BLaER1 (cell line): ENCODE results near the gene PCAT7.
"Not testable (repeated sequence)": the region's sequence is repeated elsewhere in the genome, so short reads cannot be mapped to it uniquely, and the experiment has no call there.

ENCODE experiments used
- H3K27ac ChIP-seq: shearing (Covaris generic); formaldehyde crosslinking; 2 replicates; pipeline ENCODE4 v1.8.1; 2022
- H3K27me3 ChIP-seq: shearing (Covaris generic); formaldehyde crosslinking; 2 replicates; pipeline ENCODE4 v1.8.1; 2022
- H3K36me3 ChIP-seq: shearing (Covaris generic); formaldehyde crosslinking; 2 replicates; pipeline ENCODE4 v1.8.1; 2022
- H3K4me1 ChIP-seq: shearing (Covaris generic); formaldehyde crosslinking; 2 replicates; pipeline ENCODE4 v1.8.1; 2022
- H3K4me2 ChIP-seq: shearing (Covaris generic); formaldehyde crosslinking; 2 replicates; pipeline ENCODE4 v1.8.1; 2022
- H3K4me3 ChIP-seq: shearing (Covaris generic); formaldehyde crosslinking; 2 replicates; pipeline ENCODE4 v1.8.1; 2022
- H3K9ac ChIP-seq: shearing (Covaris generic); formaldehyde crosslinking; 2 replicates; pipeline ENCODE4 v1.8.1; 2022
- H3K9me3 ChIP-seq: shearing (Covaris generic); formaldehyde crosslinking; 2 replicates; pipeline ENCODE4 v1.8.1; 2022
- H4K20me1 ChIP-seq: shearing (Covaris generic); formaldehyde crosslinking; 2 replicates; pipeline ENCODE4 v1.8.1; 2022
- Cebpa-rat ChIP-seq: shearing (Covaris generic); IDR thresholded peaks from 2 replicates; pipeline ENCODE4 v1.8.1; 2022

PCAT7 gene

GRCh38 chr9:94526951-94527350 lies 27.9 kb upstream of the PCAT7 start:
- Histone ChIP-seq H3K4me3 (no peak overlapping the region), H3K4me2 (no peak overlapping the region), H3K27ac (no peak overlapping the region), H3K9ac (no peak overlapping the region), H3K36me3 (no peaks in the 10 kb centered on the region), H3K9me3 (no peaks in the 10 kb centered on the region), H4K20me1 (no peaks in the 10 kb centered on the region), H3K4me1 (peaks cover 14% of the 10 kb centered on the region; the same call in 1 of the 2 replicates), H3K27me3 (no peaks in the 10 kb centered on the region)
- TF ChIP-seq Cebpa-rat, result no peak

GRCh38 chr9:94528886-94529285 lies 26.0 kb upstream of the PCAT7 start:
- H3K9me3 ChIP-seq, result no peaks in the 10 kb centered on the region
- no peak overlapping the region for H3K9ac ChIP-seq
- no peak for TF ChIP-seq Cebpa-rat
- no peak overlapping the region for H3K27ac ChIP-seq
- no peak overlapping the region for H3K4me3 ChIP-seq
- no peaks in the 10 kb centered on the region for H4K20me1 ChIP-seq
- no peak overlapping the region for H3K4me2 ChIP-seq
- H3K27me3 ChIP-seq, result no peaks in the 10 kb centered on the region
- H3K36me3 ChIP-seq, result no peaks in the 10 kb centered on the region
- peaks cover 14% of the 10 kb centered on the region; the same call in 1 of the 2 replicates for H3K4me1 ChIP-seq

GRCh38 chr9:94533155-94533554 lies 21.7 kb upstream of the PCAT7 start:
- Histone ChIP-seq H3K4me1 (no peaks in the 10 kb centered on the region), H4K20me1 (no peaks in the 10 kb centered on the region), H3K4me2 (no peak overlapping the region), H3K9me3 (no peaks in the 10 kb centered on the region), H3K27ac (no peak overlapping the region), H3K36me3 (no peaks in the 10 kb centered on the region), H3K9ac (no peak overlapping the region), H3K27me3 (no peaks in the 10 kb centered on the region), H3K4me3 (no peak overlapping the region)
- no peak for TF ChIP-seq Cebpa-rat

GRCh38 chr9:94533601-94534000 lies 21.3 kb upstream of the PCAT7 start:
- Histone ChIP-seq H3K27ac (no peak overlapping the region), H3K36me3 (no peaks in the 10 kb centered on the region), H3K4me1 (no peaks in the 10 kb centered on the region), H3K9ac (no peak overlapping the region), H3K27me3 (no peaks in the 10 kb centered on the region), H3K9me3 (no peaks in the 10 kb centered on the region), H3K4me3 (no peak overlapping the region), H3K4me2 (no peak overlapping the region), H4K20me1 (no peaks in the 10 kb centered on the region)
- no peak for TF ChIP-seq Cebpa-rat

- no peak overlapping the region for H3K4me2 ChIP-seq
- H3K9ac ChIP-seq, result no peak overlapping the region
- H3K4me1 ChIP-seq, result no peaks in the 10 kb centered on the region
- H4K20me1 ChIP-seq, result no peaks in the 10 kb centered on the region
- no peak overlapping the region for H3K4me3 ChIP-seq
- no peak for TF ChIP-seq Cebpa-rat
- H3K9me3 ChIP-seq, result no peaks in the 10 kb centered on the region
- no peaks in the 10 kb centered on the region for H3K36me3 ChIP-seq
- no peak overlapping the region for H3K27ac ChIP-seq
- H3K27me3 ChIP-seq, result no peaks in the 10 kb centered on the region
These were observed 20.0 kb upstream of the PCAT7 start for GRCh38 chr9:94534901-94535300.

GRCh38 chr9:94538908-94539307 lies 16.0 kb upstream of the PCAT7 start:
- Histone ChIP-seq H3K27me3 (no peaks in the 10 kb centered on the region), H3K9ac (no peak overlapping the region), H3K4me2 (no peak overlapping the region), H3K9me3 (no peaks in the 10 kb centered on the region), H3K27ac (no peak overlapping the region), H4K20me1 (no peaks in the 10 kb centered on the region), H3K36me3 (no peaks in the 10 kb centered on the region), H3K4me1 (no peaks in the 10 kb centered on the region), H3K4me3 (no peak overlapping the region)
- no peak for TF ChIP-seq Cebpa-rat

- not testable (repeated sequence) for H3K27ac ChIP-seq, H3K9ac ChIP-seq, H4K20me1 ChIP-seq, H3K27me3 ChIP-seq, H3K4me1 ChIP-seq, H3K4me2 ChIP-seq, H3K4me3 ChIP-seq, H3K36me3 ChIP-seq, H3K9me3 ChIP-seq
These were observed 10.5 kb upstream of the PCAT7 start for GRCh38 chr9:94544335-94544734.

- Histone ChIP-seq H3K36me3 (no peaks in the 10 kb centered on the region), H3K4me3 (no peak overlapping the region), H3K9me3 (no peaks in the 10 kb centered on the region), H4K20me1 (no peaks in the 10 kb centered on the region), H3K9ac (no peak overlapping the region), H3K27me3 (no peaks in the 10 kb centered on the region), H3K4me2 (no peak overlapping the region), H3K4me1 (no peaks in the 10 kb centered on the region), H3K27ac (no peak overlapping the region)
- TF ChIP-seq Cebpa-rat, result no peak
These were observed 8.9 kb upstream of the PCAT7 start for GRCh38 chr9:94545940-94546339.

- no peaks in the 10 kb centered on the region for H3K27me3 ChIP-seq
- H3K9ac ChIP-seq, result no peak overlapping the region
- TF ChIP-seq Cebpa-rat, result no peak
- H3K4me2 ChIP-seq, result no peak overlapping the region
- H4K20me1 ChIP-seq, result no peaks in the 10 kb centered on the region
- no peak overlapping the region for H3K27ac ChIP-seq
- no peaks in the 10 kb centered on the region for H3K36me3 ChIP-seq
- H3K4me3 ChIP-seq, result no peak overlapping the region
- no peaks in the 10 kb centered on the region for H3K4me1 ChIP-seq
- H3K9me3 ChIP-seq, result no peaks in the 10 kb centered on the region
These were observed 1.6 kb upstream of the PCAT7 start for GRCh38 chr9:94553029-94553938.

- Histone ChIP-seq H3K9me3 (no peaks in the 10 kb centered on the region), H3K9ac (no peak overlapping the region), H3K4me3 (no peak overlapping the region), H4K20me1 (no peaks in the 10 kb centered on the region), H3K27ac (no peak overlapping the region), H3K4me1 (no peaks in the 10 kb centered on the region), H3K4me2 (no peak overlapping the region), H3K27me3 (no peaks in the 10 kb centered on the region), H3K36me3 (no peaks in the 10 kb centered on the region)
- no peak for TF ChIP-seq Cebpa-rat
These were observed 825 bp upstream of the PCAT7 start for GRCh38 chr9:94554078-94554438.

- Histone ChIP-seq H3K27ac (no peak overlapping the region), H3K9me3 (no peaks in the 10 kb centered on the region), H3K27me3 (no peaks in the 10 kb centered on the region), H3K4me2 (no peak overlapping the region), H4K20me1 (no peaks in the 10 kb centered on the region), H3K4me3 (no peak overlapping the region), H3K4me1 (no peaks in the 10 kb centered on the region), H3K9ac (no peak overlapping the region), H3K36me3 (no peaks in the 10 kb centered on the region)
- TF ChIP-seq Cebpa-rat, result no peak
These were observed 2.5 kb downstream of the PCAT7 start for GRCh38 chr9:94557376-94557775.
